WTC11 (cell line): Measurements from ENCODE around the gene KCNT2. TPM values are rescaled to one million over a fixed set of nuclear protein-coding genes. Genes with fewer than 3 reads are reported as not detected.

ENCODE experiments used
- ATAC-seq: fragments of 200-7000 bp; cut with Tn5 transposase; 2 replicates; pipeline ENCODE4 v1.10.0; 2021; ENCODE audit warnings: mild to moderate bottlenecking, moderate library complexity
- CTCF ChIA-PET: fragments of 300-600 bp; sonication (Branson Sonifier 250); formaldehyde crosslinking; loops from one replicate; lab custom pipeline; 2021; ENCODE audit warnings: antibody characterized with exemption; lab: Charles Lee
- POLR2A ChIA-PET: fragments of 350-600 bp; sonication (Branson Sonifier 250); formaldehyde crosslinking; loops from one replicate; lab custom pipeline; 2021; ENCODE audit warnings: antibody characterized with exemption; lab: Charles Lee
- DNase-seq: peaks from one replicate; pipeline ENCODE4 v3.0.0; 2021; ENCODE audit warnings: low spot score
- H3K27ac Mint-ChIP-seq: 2 replicates; pipeline ENCODE4 v1.8.0; 2021; ENCODE audit warnings: mixed read lengths
- H3K27me3 Mint-ChIP-seq: 2 replicates; pipeline ENCODE4 v1.8.0; 2021; ENCODE audit warnings: low read depth, mild to moderate bottlenecking, moderate library complexity, mixed read lengths
- H3K36me3 Mint-ChIP-seq: 2 replicates; pipeline ENCODE4 v1.8.0; 2021; ENCODE audit warnings: mixed read lengths
- H3K4me1 Mint-ChIP-seq: 2 replicates; pipeline ENCODE4 v1.8.0; 2022; ENCODE audit warnings: mixed read lengths
- H3K4me3 Mint-ChIP-seq: 2 replicates; pipeline ENCODE4 v1.8.0; 2021; ENCODE audit warnings: mild to moderate bottlenecking, moderate library complexity, mixed read lengths
- H3K9me3 Mint-ChIP-seq: 2 replicates; pipeline ENCODE4 v1.8.0; 2021; ENCODE audit warnings: mixed read lengths
- ATF1 ChIP-seq: sonication (generic); formaldehyde crosslinking; IDR thresholded peaks from 2 replicates; pipeline ENCODE4 v1.8.1; 2023; ENCODE audit warnings: mild to moderate bottlenecking, moderate library complexity, missing genetic modification reagents
- ATF3 ChIP-seq: sonication (generic); formaldehyde crosslinking; conservative IDR thresholded peaks from 2 replicates; pipeline ENCODE4 v1.8.1; 2022; ENCODE audit warnings: mild to moderate bottlenecking, missing genetic modification reagents
- ATF6 ChIP-seq: sonication (generic); formaldehyde crosslinking; IDR thresholded peaks from 2 replicates; pipeline ENCODE4 v1.8.1; 2023; ENCODE audit warnings: mild to moderate bottlenecking, missing genetic modification reagents
- ETV6 ChIP-seq: sonication (generic); formaldehyde crosslinking; IDR thresholded peaks from 2 replicates; pipeline ENCODE4 v1.8.1; 2022; ENCODE audit warnings: mild to moderate bottlenecking, missing genetic modification reagents
- FOXJ3 ChIP-seq: sonication (generic); formaldehyde crosslinking; IDR thresholded peaks from 2 replicates; pipeline ENCODE4 v1.9.0; 2021; ENCODE audit warnings: missing genetic modification reagents, mild to moderate bottlenecking, borderline replicate concordance
- FOXK1 ChIP-seq: sonication (generic); formaldehyde crosslinking; IDR thresholded peaks from 2 replicates; pipeline ENCODE4 v1.8.0; 2022; ENCODE audit warnings: mild to moderate bottlenecking, moderate library complexity, missing genetic modification reagents
- GABPB1 ChIP-seq: sonication (generic); formaldehyde crosslinking; IDR thresholded peaks from 2 replicates; pipeline ENCODE4 v1.8.1; 2023; ENCODE audit warnings: mild to moderate bottlenecking, missing genetic modification reagents
- GRHL2 ChIP-seq: fragments of 250-450 bp; sonication (Bioruptor Pico); IDR thresholded peaks from 2 replicates; pipeline ENCODE4 v1.8.0; 2022; ENCODE audit warnings: mild to moderate bottlenecking, moderate library complexity; ENCODE audit not compliant: insufficient replicate concordance, severe bottlenecking
- HMGA2 ChIP-seq: fragments of 250-450 bp; sonication (Bioruptor Pico); IDR thresholded peaks from 2 replicates; pipeline ENCODE4 v1.4.0; 2021; ENCODE audit warnings: mild to moderate bottlenecking, moderate library complexity
- HMGXB4 ChIP-seq: sonication (generic); formaldehyde crosslinking; IDR thresholded peaks from 2 replicates; pipeline ENCODE4 v1.8.1; 2023; ENCODE audit warnings: mild to moderate bottlenecking, moderate library complexity, missing genetic modification reagents
- JAZF1 ChIP-seq: fragments of 250-450 bp; sonication (Bioruptor Pico); IDR thresholded peaks from 2 replicates; pipeline ENCODE4 v1.9.0; 2021; ENCODE audit warnings: moderate library complexity, mild to moderate bottlenecking, inconsistent platforms
- MYBL2 ChIP-seq: sonication (generic); formaldehyde crosslinking; IDR thresholded peaks from 2 replicates; pipeline ENCODE4 v1.8.1; 2023; ENCODE audit warnings: mild to moderate bottlenecking, moderate library complexity, missing genetic modification reagents
- NFE2L1 ChIP-seq: sonication (generic); formaldehyde crosslinking; IDR thresholded peaks from 2 replicates; pipeline ENCODE4 v1.8.1; 2023; ENCODE audit warnings: missing genetic modification reagents
- NFYB ChIP-seq: sonication (generic); formaldehyde crosslinking; conservative IDR thresholded peaks from 2 replicates; pipeline ENCODE4 v1.8.0; 2022; ENCODE audit warnings: low read depth, missing genetic modification reagents
- NR3C1 ChIP-seq: sonication (generic); formaldehyde crosslinking; conservative IDR thresholded peaks from 2 replicates; pipeline ENCODE4 v1.8.1; 2023; ENCODE audit warnings: low read depth, mild to moderate bottlenecking, missing genetic modification reagents
- SOX15 ChIP-seq: fragments of 250-450 bp; sonication (Bioruptor Pico); IDR thresholded peaks from 2 replicates; pipeline ENCODE4 v1.9.0; 2021; ENCODE audit warnings: mild to moderate bottlenecking
- SP1 ChIP-seq: sonication (generic); formaldehyde crosslinking; conservative IDR thresholded peaks from 2 replicates; pipeline ENCODE4 v1.8.1; 2022; ENCODE audit warnings: missing genetic modification reagents
- TEAD4 ChIP-seq: sonication (generic); formaldehyde crosslinking; IDR thresholded peaks from 2 replicates; pipeline ENCODE4 v1.8.0; 2022; ENCODE audit warnings: mild to moderate bottlenecking, missing genetic modification reagents
- USF1 ChIP-seq: sonication (generic); formaldehyde crosslinking; IDR thresholded peaks from 2 replicates; pipeline ENCODE4 v1.8.0; 2022; ENCODE audit warnings: mild to moderate bottlenecking, missing genetic modification reagents
- ZNF281 ChIP-seq: sonication (generic); formaldehyde crosslinking; IDR thresholded peaks from 2 replicates; pipeline ENCODE4 v1.8.0; 2023; ENCODE audit warnings: mild to moderate bottlenecking, missing genetic modification reagents
- ZNF317 ChIP-seq: sonication (generic); formaldehyde crosslinking; IDR thresholded peaks from 2 replicates; pipeline ENCODE4 v1.8.1; 2023; ENCODE audit warnings: low read depth, mild to moderate bottlenecking, moderate library complexity, missing genetic modification reagents, borderline replicate concordance
- total RNA-seq: library from RNA; stranded (reverse); gene quantifications from 3 replicates; pipeline ENCODE4 v1.2.3, GENCODE V29; 2021
- TF ChIP-seq, protein P1 (sequence below): sonication (generic); formaldehyde crosslinking; IDR thresholded peaks from 2 replicates; pipeline ENCODE4 v1.8.1; 2023; ENCODE audit warnings: mild to moderate bottlenecking, missing genetic modification reagents

Gene KCNT2
- total RNA-seq, 1 experiment from 2014 or later: 11.6 TPM

GRCh38 chr1:196497817-196498216 is 110.4 kb downstream of the KCNT2 start (continued):
- no peak for TF ChIP-seq HMGXB4 (CRISPR knock-in tag)
- no peak for TF ChIP-seq NR3C1 (CRISPR knock-in tag)
- no peak for TF ChIP-seq MYBL2
- no peak for TF ChIP-seq SOX15 (CRISPR knock-in tag)
- no peak for TF ChIP-seq JAZF1 (CRISPR knock-in tag)
- TF ChIP-seq NFE2L1 (CRISPR knock-in tag): no peak

GRCh38 chr1:196494766-196495165 is 113.5 kb downstream of the KCNT2 start:
- ChIA-PET CTCF (no interaction called here), POLR2A (no interaction called here)
- no peak for DNase-seq
- Mint-ChIP-seq H3K9me3 (no peaks in the 10 kb centered on the region), H3K4me3 (no peak overlapping the region), H3K27me3 (no peaks in the 10 kb centered on the region), H3K4me1 (peaks cover 12% of the 10 kb centered on the region), H3K36me3 (no peaks in the 10 kb centered on the region), H3K27ac (no peak overlapping the region)
- TF ChIP-seq FOXJ3 (CRISPR knock-in tag): no peak
- no peak for TF ChIP-seq TEAD4 (CRISPR knock-in tag)
- TF ChIP-seq USF1 (CRISPR knock-in tag): no peak
- TF ChIP-seq HMGA2 (CRISPR knock-in tag): no peak
- no peak for TF ChIP-seq ZNF281 (CRISPR knock-in tag)
- no peak for TF ChIP-seq FOXK1 (CRISPR knock-in tag)
- TF ChIP-seq ATF3: no peak
- no peak for TF ChIP-seq ATF1 (CRISPR knock-in tag)
- TF ChIP-seq, protein P1, sequence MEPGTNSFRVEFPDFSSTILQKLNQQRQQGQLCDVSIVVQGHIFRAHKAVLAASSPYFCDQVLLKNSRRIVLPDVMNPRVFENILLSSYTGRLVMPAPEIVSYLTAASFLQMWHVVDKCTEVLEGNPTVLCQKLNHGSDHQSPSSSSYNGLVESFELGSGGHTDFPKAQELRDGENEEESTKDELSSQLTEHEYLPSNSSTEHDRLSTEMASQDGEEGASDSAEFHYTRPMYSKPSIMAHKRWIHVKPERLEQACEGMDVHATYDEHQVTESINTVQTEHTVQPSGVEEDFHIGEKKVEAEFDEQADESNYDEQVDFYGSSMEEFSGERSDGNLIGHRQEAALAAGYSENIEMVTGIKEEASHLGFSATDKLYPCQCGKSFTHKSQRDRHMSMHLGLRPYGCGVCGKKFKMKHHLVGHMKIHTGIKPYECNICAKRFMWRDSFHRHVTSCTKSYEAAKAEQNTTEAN (CRISPR knock-in tag): no peak
- no peak for TF ChIP-seq NFE2L1 (CRISPR knock-in tag)
- TF ChIP-seq NFYB (CRISPR knock-in tag): no peak
- TF ChIP-seq ZNF317: no peak
- no peak for TF ChIP-seq SP1
- TF ChIP-seq GABPB1 (CRISPR knock-in tag): no peak
- TF ChIP-seq GRHL2 (CRISPR knock-in tag): no peak
- no peak for TF ChIP-seq ETV6 (CRISPR knock-in tag)
- no peak for TF ChIP-seq ATF6 (CRISPR knock-in tag)
- no peak for ATAC-seq
